K562 (cell line): ENCODE results near the gene TLE6. TPM values are rescaled to one million over a fixed set of nuclear protein-coding genes. Genes with fewer than 3 reads are reported as not detected.

Experiments used
- CAMTA2 ChIP-seq: fragments of 250-450 bp; sonication (Bioruptor Pico); conservative IDR thresholded peaks from 2 replicates; pipeline ENCODE4 v1.5.1; 2022
- CCNT2 ChIP-seq: IDR thresholded peaks from 2 replicates; pipeline ENCODE4 v1.6.1; 2011; ENCODE audit warnings: borderline replicate concordance, low read depth, mild to moderate bottlenecking, moderate library complexity, mixed read lengths, low read length; ENCODE audit not compliant: insufficient read length; ENCODE audit errors: extremely low read depth
- CHD2 ChIP-seq: IDR thresholded peaks from 2 replicates; pipeline ENCODE4 v1.6.1; 2011; ENCODE audit warnings: low read depth, low read length
- CREB5 ChIP-seq: fragments of 250-450 bp; sonication (Bioruptor Pico); IDR thresholded peaks from 2 replicates; pipeline ENCODE4 v1.5.0; 2020; ENCODE audit warnings: mild to moderate bottlenecking
- DMBX1 ChIP-seq: fragments of 250-450 bp; sonication (Bioruptor Pico); IDR thresholded peaks from 2 replicates; pipeline ENCODE4 v1.8.0; 2022; ENCODE audit warnings: inconsistent platforms, mild to moderate bottlenecking, moderate library complexity, borderline replicate concordance
- GTF2A2 ChIP-seq: IDR thresholded peaks from 2 replicates; pipeline ENCODE4 v1.6.1; 2016; ENCODE audit warnings: mild to moderate bottlenecking, missing genetic modification characterization, missing compliant biosample characterization
- HDAC1 ChIP-seq, 2 experiments: fragments of 450-650 bp; IDR thresholded peaks; 2 replicates each; pipeline ENCODE4 v1.6.1; 2016 to 2017; ENCODE audit warnings: inconsistent platforms in 1 of 2, mild to moderate bottlenecking in 1 of 2, moderate library complexity in 1 of 2
- IRF1 ChIP-seq: sonication (generic); formaldehyde crosslinking; IDR thresholded peaks from 2 replicates; pipeline ENCODE4 v1.8.0; 2022; ENCODE audit warnings: missing genetic modification reagents, mild to moderate bottlenecking, borderline replicate concordance
- KLF6 ChIP-seq: fragments of 250-450 bp; sonication (Bioruptor Pico); IDR thresholded peaks from 2 replicates; pipeline ENCODE4 v1.4.0; 2020; ENCODE audit warnings: mild to moderate bottlenecking, moderate library complexity, borderline replicate concordance
- MAFK ChIP-seq: IDR thresholded peaks from 2 replicates; pipeline ENCODE4 v1.6.1; 2011; ENCODE audit warnings: low read length, improper control_type of control experiment
- MEF2A ChIP-seq: IDR thresholded peaks from 2 replicates; pipeline ENCODE4 v1.6.1; 2011; ENCODE audit warnings: low read depth, mild to moderate bottlenecking, low read length, moderate library complexity; ENCODE audit not compliant: control insufficient read depth
- PHF20 ChIP-seq: fragments of 450-650 bp; IDR thresholded peaks from 2 replicates; pipeline ENCODE4 v1.6.1; 2018; ENCODE audit not compliant: partially characterized antibody
- POLR2G ChIP-seq: fragments of 200-400 bp; formaldehyde crosslinking; IDR thresholded peaks from 2 replicates; pipeline ENCODE4 v1.6.1; 2017; ENCODE audit warnings: low read depth, mild to moderate bottlenecking, antibody characterized with exemption, low read length, moderate library complexity
- POLR2H ChIP-seq: IDR thresholded peaks from 2 replicates; pipeline ENCODE4 v1.6.1; 2016; ENCODE audit warnings: missing genetic modification characterization, low read depth, mild to moderate bottlenecking, control low read depth, missing compliant biosample characterization, moderate library complexity
- PTTG1 ChIP-seq: fragments of 450-650 bp; IDR thresholded peaks from 2 replicates; pipeline ENCODE4 v1.6.1; 2016; ENCODE audit warnings: low read depth, mild to moderate bottlenecking, missing genetic modification characterization, missing compliant biosample characterization
- RERE ChIP-seq: sonication (generic); formaldehyde crosslinking; IDR thresholded peaks from 2 replicates; pipeline ENCODE4 v1.8.0; 2023; ENCODE audit warnings: missing genetic modification reagents, mild to moderate bottlenecking, borderline replicate concordance
- RNF2 ChIP-seq: sonication (generic); IDR thresholded peaks from 2 replicates; pipeline ENCODE4 v1.6.1; 2016
- TRIM28 ChIP-seq: fragments of 450-650 bp; IDR thresholded peaks from 2 replicates; pipeline ENCODE4 v1.6.1; 2017
- ZFX ChIP-seq: sonication (generic); formaldehyde crosslinking; IDR thresholded peaks from 2 replicates; pipeline ENCODE4 v1.8.0; 2022; ENCODE audit warnings: mild to moderate bottlenecking, missing genetic modification reagents, moderate library complexity
- ZNF212 ChIP-seq: fragments of 450-650 bp; formaldehyde crosslinking; IDR thresholded peaks from 2 replicates; pipeline ENCODE4 v1.4.0; 2020; ENCODE audit warnings: mild to moderate bottlenecking
- ZNF24 ChIP-seq: fragments of 450-650 bp; IDR thresholded peaks from 2 replicates; pipeline ENCODE4 v1.6.1; 2016
- ZNF644 ChIP-seq: fragments of 200-800 bp; sonication (Bioruptor generic); IDR thresholded peaks from 2 replicates; pipeline ENCODE4 v1.6.1; 2016; ENCODE audit warnings: low read depth, missing genetic modification characterization, missing compliant biosample characterization
- polyA plus RNA-seq, 8 experiments: library from polyadenylated mRNA; depleted of rRNA in 4 of 8; stranded (reverse) in 5 of 8; unstranded in 3 of 8; fragments of >200 nt; fragmentation: Nextera tagmentation in 2 of 8; fragmentation: Illumina TruSeq in 1 of 8; extraction: Ambion mirVana in 2 of 8; extraction: Trizol in 1 of 8; gene quantifications; 2 replicates each; pipeline versions ENCODE4 v1.2.1 to v1.2.3, GENCODE V29; 2011 to 2014; ENCODE audit warnings: inconsistent platforms in 1 of 8, missing spikeins in 1 of 8
- total RNA-seq, 7 experiments: library from RNA; depleted of rRNA in 6 of 7; stranded (reverse); fragments of >200 nt in 6 of 7; fragmentation: Illumina TruSeq in 2 of 7; extraction: Trizol in 2 of 7; gene quantifications; 2 replicates each; pipeline versions ENCODE4 v1.2.1 to v1.2.3, GENCODE V29; 2011 to 2021; ENCODE audit warnings: low replicate concordance in 1 of 7

TLE6 gene
- total and polyA plus RNA-seq, 9 of the 15 experiments (the other 6 are each of a cell fraction or from before 2014, with no cell fraction given), result 1.1 to 6.1 (median 2.5) TPM

- no peak for TF ChIP-seq IRF1 (CRISPR knock-in tag)
- no peak for TF ChIP-seq TRIM28
- TF ChIP-seq POLR2H (tag), result no peak
- peak; percentile 40 for TF ChIP-seq PHF20
- no peak for TF ChIP-seq CAMTA2 (CRISPR knock-in tag)
- no peak for TF ChIP-seq MAFK
- TF ChIP-seq HDAC1 (IDR thresholded peaks at IDR 0.05), result 0 out of 4 replicates have a peak, but pooled peaks of 1 of the 2 experiments have one; percentile 22
- no peak for TF ChIP-seq ZNF644 (tag)
- TF ChIP-seq RERE, result no peak
- TF ChIP-seq ZNF212 (CRISPR knock-in tag), result no peak
- TF ChIP-seq ZNF24, result no peak
- no peak for TF ChIP-seq RNF2
- TF ChIP-seq KLF6 (CRISPR knock-in tag), result no peak
- TF ChIP-seq PTTG1, result no peak
- peak; percentile 71 for TF ChIP-seq ZFX
- no peak for TF ChIP-seq MEF2A
- no peak for TF ChIP-seq DMBX1 (CRISPR knock-in tag)
- no peak for TF ChIP-seq CCNT2
- no peak for TF ChIP-seq GTF2A2
- TF ChIP-seq POLR2G, result peak; percentile 41
- no peak for TF ChIP-seq CREB5
- TF ChIP-seq CHD2, result no peak
These were observed 64.6 kb downstream of the TLE6 start (continued) for GRCh38 chr19:3041761-3042620.
